IMR-90 (cell line): ENCODE results near the gene CCDC175. TPM values are rescaled to one million over a fixed set of nuclear protein-coding genes. Genes with fewer than 3 reads are reported as not detected.

Source experiments
- ATAC-seq: fragments of 200-7000 bp; cut with Tn5 transposase; 2 replicates; pipeline ENCODE4 v1.9.1; 2020; ENCODE audit warnings: low read depth, mild to moderate bottlenecking, moderate library complexity
- BruUV-seq: library from RNA; stranded (reverse); fragments of 400-500 nt; replicated peaks from 2 replicates; lab custom pipeline; 2021; lab: Mats Ljungman, UMichigan
- CTCF ChIA-PET: fragments of 300-600 bp; formaldehyde crosslinking; extraction: SDS; loops from one replicate; lab custom pipeline; 2021; ENCODE audit warnings: antibody characterized with exemption; lab: Yijun Ruan, JAX
- POLR2A ChIA-PET: fragments of 300-600 bp; sonication (Branson Sonifier 250); formaldehyde crosslinking; loops from one replicate; lab custom pipeline; 2022; ENCODE audit warnings: antibody characterized with exemption; ENCODE audit not compliant: unreplicated experiment; lab: Charles Lee
- DNase-seq: peaks from one replicate; pipeline ENCODE4 v3.0.0; 2013
- H2AFZ ChIP-seq: replicated peaks from 2 replicates; pipeline ENCODE3; 2013; ENCODE audit warnings: low read length, mild to moderate bottlenecking; ENCODE audit not compliant: poor library complexity
- H2AK5ac ChIP-seq: 2 replicates; pipeline ENCODE4 v1.6.1; 2013; ENCODE audit warnings: low read depth, low read length, inconsistent platforms
- H2AK9ac ChIP-seq: replicated peaks from 2 replicates; pipeline ENCODE3; 2013; ENCODE audit warnings: mild to moderate bottlenecking, low read depth, low read length, moderate library complexity; ENCODE audit not compliant: poor library complexity
- H2BK120ac ChIP-seq: 2 replicates; pipeline ENCODE4 v1.6.1; 2013; ENCODE audit warnings: low read depth, low read length, inconsistent platforms
- H2BK15ac ChIP-seq: 3 replicates; pipeline ENCODE4 v1.6.1; 2013; ENCODE audit warnings: low read depth, low read length, inconsistent platforms
- H2BK20ac ChIP-seq: 2 replicates; pipeline ENCODE4 v1.6.1; 2013; ENCODE audit warnings: low read depth, mild to moderate bottlenecking, inconsistent platforms, low read length, moderate library complexity
- H2BK5ac ChIP-seq: 2 replicates; pipeline ENCODE4 v1.6.1; 2013; ENCODE audit warnings: mild to moderate bottlenecking, low read depth, low read length, inconsistent platforms; ENCODE audit not compliant: poor library complexity, severe bottlenecking
- H3K14ac ChIP-seq: replicated peaks from 2 replicates; pipeline ENCODE4 v1.6.1; 2013; ENCODE audit warnings: low read depth, low read length, inconsistent platforms
- H3K18ac ChIP-seq: 2 replicates; pipeline ENCODE4 v1.6.1; 2013; ENCODE audit warnings: low read depth, low read length, control low read depth
- H3K23ac ChIP-seq: 2 replicates; pipeline ENCODE4 v1.6.1; 2013; ENCODE audit warnings: low read depth, low read length, inconsistent platforms
- H3K27ac ChIP-seq: 2 replicates; pipeline ENCODE4 v1.5.1; 2013; ENCODE audit warnings: mild to moderate bottlenecking, control low read depth, low read length; ENCODE audit not compliant: insufficient read depth
- H3K27me3 ChIP-seq: 2 replicates; pipeline ENCODE4 v1.6.1; 2013; ENCODE audit warnings: low read length; ENCODE audit not compliant: control insufficient read depth, insufficient read depth
- H3K36me3 ChIP-seq: 2 replicates; pipeline ENCODE4 v1.6.1; 2013; ENCODE audit warnings: low read length, mixed read lengths; ENCODE audit not compliant: control insufficient read depth, insufficient read depth
- H3K4ac ChIP-seq: 2 replicates; pipeline ENCODE4 v1.6.1; 2013; ENCODE audit warnings: low read depth, low read length, inconsistent platforms
- H3K4me1 ChIP-seq: 2 replicates; pipeline ENCODE4 v1.6.1; 2013; ENCODE audit warnings: low read length, mixed read lengths; ENCODE audit not compliant: control insufficient read depth, insufficient read depth
- H3K4me2 ChIP-seq: 2 replicates; pipeline ENCODE4 v1.6.1; 2013; ENCODE audit warnings: low read depth, mild to moderate bottlenecking, control low read depth, low read length, moderate library complexity
- H3K4me3 ChIP-seq: 2 replicates; pipeline ENCODE4 v1.5.1; 2013; ENCODE audit warnings: low read depth, mild to moderate bottlenecking, control low read depth, low read length, moderate library complexity; ENCODE audit not compliant: insufficient read depth
- H3K56ac ChIP-seq: 2 replicates; pipeline ENCODE4 v1.6.1; 2013; ENCODE audit warnings: low read length, inconsistent platforms; ENCODE audit not compliant: insufficient read depth; ENCODE audit errors: extremely low read depth
- H3K79me1 ChIP-seq, 2 experiments: 2 replicates each; pipeline ENCODE4 v1.6.1; 2013; ENCODE audit warnings: low read length in 2 of 2, inconsistent platforms in 1 of 2, low read depth in 1 of 2
- H3K9ac ChIP-seq: 2 replicates; pipeline ENCODE4 v1.6.1; 2013; ENCODE audit warnings: low read depth, low read length, control low read depth
- H3K9me1 ChIP-seq: 2 replicates; pipeline ENCODE4 v1.6.1; 2013; ENCODE audit warnings: low read length, inconsistent platforms; ENCODE audit not compliant: insufficient read depth
- H3K9me3 ChIP-seq: 2 replicates; pipeline ENCODE4 v1.6.1; 2013; ENCODE audit warnings: low read length; ENCODE audit not compliant: control insufficient read depth, insufficient read depth
- H4K20me1 ChIP-seq: 2 replicates; pipeline ENCODE4 v1.6.1; 2013; ENCODE audit warnings: low read length, inconsistent platforms; ENCODE audit not compliant: insufficient read depth
- H4K5ac ChIP-seq: 2 replicates; pipeline ENCODE4 v1.6.1; 2013; ENCODE audit warnings: mild to moderate bottlenecking, low read depth, low read length, control low read depth
- H4K8ac ChIP-seq, 2 experiments: 2 replicates each; pipeline ENCODE4 v1.6.1; 2013; ENCODE audit warnings: low read depth in 2 of 2, low read length in 2 of 2, control low read depth in 1 of 2, inconsistent platforms in 1 of 2
- H4K91ac ChIP-seq: 2 replicates; pipeline ENCODE4 v1.6.1; 2013; ENCODE audit warnings: low read depth, low read length, inconsistent platforms; ENCODE audit not compliant: insufficient read depth
- BHLHE40 ChIP-seq: fragments of 150-350 bp; IDR thresholded peaks from 2 replicates; pipeline ENCODE4 v1.6.1; 2016; ENCODE audit warnings: mild to moderate bottlenecking, low read depth, low read length
- CHD1 ChIP-seq: IDR thresholded peaks from 2 replicates; pipeline ENCODE4 v1.6.1; 2012; ENCODE audit warnings: low read depth, low read length, improper control_type of control experiment
- CTCF ChIP-seq: conservative IDR thresholded peaks from 2 replicates; pipeline ENCODE4 v1.5.1; 2012; ENCODE audit warnings: mild to moderate bottlenecking, low read depth, low read length, improper control_type of control experiment
- ELK1 ChIP-seq: fragments of 150-350 bp; IDR thresholded peaks from 2 replicates; pipeline ENCODE4 v1.6.1; 2016; ENCODE audit warnings: low read depth, mild to moderate bottlenecking, low read length, moderate library complexity, borderline replicate concordance
- MAZ ChIP-seq: IDR thresholded peaks from 2 replicates; pipeline ENCODE4 v1.6.1; 2012; ENCODE audit warnings: low read depth, mild to moderate bottlenecking, low read length, improper control_type of control experiment, moderate library complexity, borderline replicate concordance
- NFE2L2 ChIP-seq: fragments of 150-350 bp; IDR thresholded peaks from 2 replicates; pipeline ENCODE4 v1.6.1; 2016; ENCODE audit warnings: low read depth, mild to moderate bottlenecking, low read length
- POLR2A ChIP-seq: IDR thresholded peaks from 2 replicates; pipeline ENCODE4 v1.6.1; 2012; ENCODE audit warnings: mild to moderate bottlenecking, low read depth, low read length
- RAD21 ChIP-seq: IDR thresholded peaks from 2 replicates; pipeline ENCODE4 v1.6.1; 2012; ENCODE audit warnings: low read length, improper control_type of control experiment
- RCOR1 ChIP-seq: IDR thresholded peaks from 2 replicates; pipeline ENCODE4 v1.6.1; 2012; ENCODE audit warnings: mild to moderate bottlenecking, low read length, improper control_type of control experiment; ENCODE audit not compliant: insufficient replicate concordance
- RFX5 ChIP-seq: IDR thresholded peaks from 2 replicates; pipeline ENCODE4 v1.8.0; 2012; ENCODE audit warnings: low read depth, mild to moderate bottlenecking, low read length, moderate library complexity
- SMC3 ChIP-seq: fragments of 150-350 bp; IDR thresholded peaks from 2 replicates; pipeline ENCODE4 v1.6.1; 2016; ENCODE audit warnings: low read depth, mild to moderate bottlenecking, antibody characterized with exemption, low read length, moderate library complexity
- USF2 ChIP-seq: fragments of 150-350 bp; IDR thresholded peaks from 2 replicates; pipeline ENCODE4 v1.6.1; 2017; ENCODE audit warnings: mild to moderate bottlenecking, antibody characterized with exemption, low read length, low read depth
- WGBS, 2 experiments: methylation state at CpG; one replicate each; pipeline versions ENCODE4 v1.1.5 to v1.1.7; 2013; ENCODE audit warnings: missing lambda C conversion rate in 2 of 2; ENCODE audit not compliant: insufficient read length in 1 of 2; ENCODE audit errors: extremely low coverage in 2 of 2; 5-methylcytosine and 5-hydroxymethylcytosine counted together
- dilution Hi-C: fragments of 300-500 bp; cut with HindIII; formaldehyde crosslinking; loops from one replicate; pipeline ENCODE4 v1.14.3; 2018; ENCODE audit warnings: low sequenced_read_pairs; ENCODE audit not compliant: unreplicated experiment
- in situ Hi-C: fragments of 300-500 bp; cut with MboI; formaldehyde crosslinking; loops from 3 replicates; pipeline ENCODE4 v1.14.3; 2019; ENCODE audit warnings: low sequenced_read_pairs, inconsistent platforms, mixed read lengths
- intact Hi-C: fragments of 100-400 bp; cut with micrococcal nuclease; formaldehyde crosslinking; loops from 2 replicates; pipeline ENCODE4 v1.10.0; 2022
- polyA plus RNA-seq, 3 experiments: library from polyadenylated mRNA; depleted of rRNA; stranded (reverse); fragments of >200 nt; gene quantifications; 2 replicates each; pipeline ENCODE4 v1.2.3, GENCODE V29; 2012; ENCODE audit warnings: low replicate concordance in 1 of 3
- total RNA-seq: library from RNA; depleted of rRNA; stranded (reverse); fragments of >200 nt; gene quantifications from 2 replicates; pipeline ENCODE4 v1.2.3, GENCODE V29; 2012

CCDC175 gene
- total and polyA plus RNA-seq, 2 of the 4 experiments (the other 2 are of a cell fraction), result not detected

GRCh38 chr14:59510001-59510400 lies 66.6 kb downstream of the CCDC175 start:
- H3K36me3 ChIP-seq, result no peaks in the 10 kb centered on the region
- no CpG with 5 or more reads among the region's 2 CpGs for WGBS, 2 experiments
- H3K14ac ChIP-seq, result no peak overlapping the region
- POLR2A ChIA-PET, result no interaction called here
- no peak overlapping the region for H3K4me3 ChIP-seq
- H2AK9ac ChIP-seq, result no peak overlapping the region
- dilution Hi-C loops (no loop called here), in situ Hi-C loops (no loop called here), intact Hi-C loops (no loop called here)
- H3K56ac ChIP-seq, result no peak overlapping the region
- no peak overlapping the region for H4K5ac ChIP-seq
- no peaks in the 10 kb centered on the region for H3K9me3 ChIP-seq
- H2BK20ac ChIP-seq, result no peak overlapping the region
- no peak overlapping the region for H3K18ac ChIP-seq
- H3K4me2 ChIP-seq, result no peak overlapping the region
- no peak overlapping the region for H2AFZ ChIP-seq
- BruUV-seq, result no TSS peak
- no peak overlapping the region for H3K23ac ChIP-seq
- no peak overlapping the region for H2BK15ac ChIP-seq
- no peaks in the 10 kb centered on the region for H4K20me1 ChIP-seq
- no peak for ATAC-seq
- no peaks in the 10 kb centered on the region for H3K4me1 ChIP-seq
- no peak overlapping the region for H4K91ac ChIP-seq
- H4K8ac ChIP-seq, result no peak overlapping the region
- peak; percentile 34 for DNase-seq
- H3K9me1 ChIP-seq, result 0 out of 2 replicates have a peak, but pooled peaks cover 2% of the 10 kb centered on the region
- no peak overlapping the region for H2AK5ac ChIP-seq
- no peak overlapping the region for H3K4ac ChIP-seq
- no peak for TF ChIP-seq POLR2A
- no peak for TF ChIP-seq CHD1
- TF ChIP-seq ELK1, result no peak
- TF ChIP-seq CTCF, result no peak
- TF ChIP-seq RFX5, result no peak
- TF ChIP-seq SMC3, result no peak
- TF ChIP-seq NFE2L2, result no peak
- no peak for TF ChIP-seq USF2
- no peak for TF ChIP-seq RCOR1
- no peak for TF ChIP-seq MAZ
- TF ChIP-seq BHLHE40, result no peak
- TF ChIP-seq RAD21, result no peak
- no peak overlapping the region for H3K9ac ChIP-seq
- no peaks in the 10 kb centered on the region for H3K27me3 ChIP-seq
- no peak overlapping the region for H2BK5ac ChIP-seq
- H3K27ac ChIP-seq, result no peak overlapping the region
- CTCF ChIA-PET, result interaction anchor here (0.6 to 1.3 kb wide), 3 partner anchors 12 to 60 kb away, joined by 3 to 4 read pairs (median 3); partner anchors contain the start of genes JKAMP and L3HYPDH
- H3K79me1 ChIP-seq, result no peaks in the 10 kb centered on the region
- H2BK120ac ChIP-seq, result no peak overlapping the region
